ENCODE results near the gene CTBS. TPM values are rescaled to one million over a fixed set of nuclear protein-coding genes. Genes with fewer than 3 reads are reported as not detected.

The CTBS gene
- total and polyA plus RNA-seq, 2 of the 8 experiments (the other 6 are each of a cell fraction or from before 2014, with no cell fraction given), result 3.3 to 4.1 TPM

DNA sequence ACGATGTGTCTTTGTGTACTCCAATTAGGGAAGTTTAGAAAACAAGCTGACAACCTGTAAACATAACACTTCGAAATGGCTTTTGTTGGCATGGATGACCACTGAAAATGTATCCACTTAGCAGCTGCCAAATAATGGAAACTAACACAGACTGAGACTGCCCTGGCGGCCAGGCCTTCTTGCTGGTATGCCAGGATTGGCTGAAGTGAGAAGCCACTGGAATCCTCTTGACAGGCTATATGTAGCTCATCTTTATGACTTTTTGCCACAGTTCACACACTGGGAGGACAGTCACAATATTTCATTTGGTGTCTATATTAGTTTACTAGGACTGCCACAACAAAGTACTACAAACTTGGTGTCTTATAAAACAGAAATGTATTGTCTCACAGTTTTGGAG, 12.9 kb upstream of the CTBS start:
- Histone ChIP-seq H3K9ac (replicated peaks in 1 of 4; ENCODE audit: extremely low read depth in 1 of 4, low read depth in 3 of 4, low read length in 3 of 4) (no peak overlapping the region), H4K91ac (replicated peaks; ENCODE audit: insufficient read length, low read length) (no peak overlapping the region), H2AFZ (ENCODE audit: low read length) (no peak overlapping the region), H2BK5ac (ENCODE audit: low read depth, low read length) (no peak overlapping the region), H2AK5ac (ENCODE audit: low read depth, low read length) (no peak overlapping the region), H3K36me3 (ENCODE audit: control insufficient read depth in 2 of 4, insufficient read depth in 4 of 4, low read length in 3 of 4) (no peaks in the 10 kb centered on the region), H4K5ac (ENCODE audit: insufficient read length, low read depth, low read length) (no peak overlapping the region), H3K79me2 (ENCODE audit: control insufficient read depth in 1 of 2, insufficient read depth in 2 of 2, low read length in 2 of 2) (no peaks in the 10 kb centered on the region), H3K27ac (ENCODE audit: low read depth, low read length) (no peak overlapping the region), H3K4me2 (ENCODE audit: insufficient read depth in 1 of 2, low read depth in 2 of 2, low read length in 2 of 2) (no peak overlapping the region), H3K9me3 (ENCODE audit: insufficient read depth in 2 of 2, low read depth in 1 of 2, low read length in 1 of 2) (no peaks in the 10 kb centered on the region), H3K27me3 (replicated peaks in 1 of 4; ENCODE audit: control insufficient read depth in 3 of 4, extremely low read depth in 1 of 4, insufficient read depth in 3 of 4, low read length in 3 of 4) (no peaks in the 10 kb centered on the region), H3K4me3 (ENCODE audit: extremely low read depth in 1 of 4, insufficient read depth in 2 of 4, low read depth in 3 of 4, low read length in 4 of 4) (no peak overlapping the region), H3K23me2 (ENCODE audit: low read depth, low read length) (no peaks in the 10 kb centered on the region), H2BK120ac (replicated peaks; ENCODE audit: low read depth, low read length) (no peak overlapping the region), H3K79me1 (ENCODE audit: low read depth, low read length) (no peaks in the 10 kb centered on the region), H2BK15ac (ENCODE audit: low read length) (no peak overlapping the region), H3K23ac (ENCODE audit: insufficient read length) (no peak overlapping the region), H3K4me1 (replicated peaks in 1 of 4; ENCODE audit: control insufficient read depth in 3 of 4, insufficient read depth in 4 of 4, low read length in 3 of 4) (peaks cover 3 to 13% (median 8%) of the 10 kb centered on the region in 4 experiments; a peak in 6 of 7 replicates), H2BK20ac (ENCODE audit: low read length) (no peak overlapping the region), H4K20me1 (replicated peaks in 1 of 2; ENCODE audit: control insufficient read depth in 1 of 2, insufficient read depth in 2 of 2, low read length in 2 of 2) (no peaks in the 10 kb centered on the region), H3K14ac (ENCODE audit: insufficient read length) (no peak overlapping the region), H3K56ac (replicated peaks; ENCODE audit: insufficient read length, low read depth, low read length) (no peak overlapping the region), H2BK12ac (ENCODE audit: low read depth, low read length) (no peak overlapping the region), H4K8ac (ENCODE audit: extremely low read depth, insufficient read depth, low read length) (no peak overlapping the region), H3K4ac (replicated peaks; ENCODE audit: insufficient read length, low read depth, low read length) (no peak overlapping the region), H3K18ac (ENCODE audit: extremely low read depth, low read length) (no peak overlapping the region)
- POLR2A ChIA-PET (ENCODE audit: partially characterized antibody), result no interaction called here
- no peak for DNase-seq (ENCODE audit: low read depth in 1 of 2, low spot score in 2 of 2)
- WGBS, 2 experiments (ENCODE audit: extremely low coverage in 1 of 2, insufficient coverage in 1 of 2, insufficient read length in 1 of 2, insufficient replicate concordance in 2 of 2, low coverage in 1 of 2, low lambda C conversion rate in 2 of 2, missing lambda C conversion rate in 1 of 2), result 89% methylated on average over 3 of the region's 3 CpGs; no CpG with 5 or more reads in 1 of the 2 experiments
- CTCF ChIA-PET (ENCODE audit: partially characterized antibody), result interaction anchor here (1.4 kb wide), 1 partner anchor 10 kb away, joined by 5 read pairs; no protein-coding TSS in a partner anchor
- no peak for FAIRE-seq
- TF ChIP-seq PHF8 (conservative IDR thresholded peaks at IDR 0.05; ENCODE audit: low read depth, low read length) (no peak), POLR2A (IDR thresholded peaks at IDR 0.05; ENCODE audit: control extremely low read depth in 1 of 2, low read depth in 2 of 2, low read length in 2 of 2) (no peak), EP300 (IDR thresholded peaks at IDR 0.05; ENCODE audit: borderline replicate concordance in 1 of 2, low read depth in 2 of 2, low read length in 2 of 2) (no peak), HDAC6 (IDR thresholded peaks at IDR 0.05; ENCODE audit: low read depth, low read length) (no peak), CTBP2 (IDR thresholded peaks at IDR 0.05; ENCODE audit: borderline replicate concordance, insufficient read depth, insufficient read length, low read length) (no peak), TCF12 (IDR thresholded peaks at IDR 0.05; ENCODE audit: low read depth, low read length) (no peak), SIN3A (conservative IDR thresholded peaks at IDR 0.05 in 1 of 2, IDR thresholded peaks at IDR 0.05 in 1 of 2; ENCODE audit: low read depth in 1 of 2, low read length in 2 of 2) (no peak), FOSL1 (IDR thresholded peaks at IDR 0.05; ENCODE audit: insufficient read depth, low read depth, low read length) (no peak), BRCA1 (IDR thresholded peaks at IDR 0.05; ENCODE audit: low read depth, low read length) (no peak), JUN (IDR thresholded peaks at IDR 0.05; ENCODE audit: low read depth, low read length) (no peak)
- TF ChIP-seq, protein P1, sequence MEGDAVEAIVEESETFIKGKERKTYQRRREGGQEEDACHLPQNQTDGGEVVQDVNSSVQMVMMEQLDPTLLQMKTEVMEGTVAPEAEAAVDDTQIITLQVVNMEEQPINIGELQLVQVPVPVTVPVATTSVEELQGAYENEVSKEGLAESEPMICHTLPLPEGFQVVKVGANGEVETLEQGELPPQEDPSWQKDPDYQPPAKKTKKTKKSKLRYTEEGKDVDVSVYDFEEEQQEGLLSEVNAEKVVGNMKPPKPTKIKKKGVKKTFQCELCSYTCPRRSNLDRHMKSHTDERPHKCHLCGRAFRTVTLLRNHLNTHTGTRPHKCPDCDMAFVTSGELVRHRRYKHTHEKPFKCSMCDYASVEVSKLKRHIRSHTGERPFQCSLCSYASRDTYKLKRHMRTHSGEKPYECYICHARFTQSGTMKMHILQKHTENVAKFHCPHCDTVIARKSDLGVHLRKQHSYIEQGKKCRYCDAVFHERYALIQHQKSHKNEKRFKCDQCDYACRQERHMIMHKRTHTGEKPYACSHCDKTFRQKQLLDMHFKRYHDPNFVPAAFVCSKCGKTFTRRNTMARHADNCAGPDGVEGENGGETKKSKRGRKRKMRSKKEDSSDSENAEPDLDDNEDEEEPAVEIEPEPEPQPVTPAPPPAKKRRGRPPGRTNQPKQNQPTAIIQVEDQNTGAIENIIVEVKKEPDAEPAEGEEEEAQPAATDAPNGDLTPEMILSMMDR (IDR thresholded peaks at IDR 0.05; ENCODE audit: control extremely low read depth in 1 of 3, insufficient read depth in 1 of 3, low read depth in 1 of 3, low read length in 3 of 3), result no peak

Measured in H1 (cell line).